BJ (cell line): Measurements from ENCODE around the gene GCK. TPM values are rescaled to one million over a fixed set of nuclear protein-coding genes. Genes with fewer than 3 reads are reported as not detected.

Experiments used
- CTCF ChIA-PET: fragments of 350-600 bp; formaldehyde crosslinking; extraction: SDS; loops from one replicate; lab custom pipeline; 2021; ENCODE audit warnings: antibody characterized with exemption, inconsistent platforms; lab: Yijun Ruan, JAX
- POLR2A ChIA-PET: fragments of 300-600 bp; sonication (Branson Sonifier 250); formaldehyde crosslinking; extraction: SDS; loops from one replicate; lab custom pipeline; 2021; ENCODE audit warnings: antibody characterized with exemption; lab: Charles Lee
- DNase-seq: peaks from one replicate; pipeline ENCODE4 v3.0.0-alpha.2; 2011; ENCODE audit warnings: low read depth
- H3K27me3 ChIP-seq: 2 replicates; pipeline ENCODE4 v1.6.0; 2011; ENCODE audit warnings: low read length; ENCODE audit not compliant: control insufficient read depth, insufficient read depth
- H3K36me3 ChIP-seq: 2 replicates; pipeline ENCODE4 v1.5.1; 2011; ENCODE audit warnings: low read length; ENCODE audit not compliant: control insufficient read depth, insufficient read depth
- H3K4me3 ChIP-seq: 2 replicates; pipeline ENCODE4 v1.5.1; 2011; ENCODE audit warnings: low read depth, mild to moderate bottlenecking, control low read depth, low read length
- polyA plus RNA-seq: library from polyadenylated mRNA; depleted of rRNA; stranded (reverse); fragments of >200 nt; gene quantifications from 2 replicates; pipeline ENCODE4 v1.2.3, GENCODE V29; 2011
- TF ChIP-seq, protein P1 (sequence below): IDR thresholded peaks from 2 replicates; pipeline ENCODE4 v1.5.1; 2011; ENCODE audit warnings: low read depth, mild to moderate bottlenecking, control low read depth, inconsistent platforms, low read length, moderate library complexity; ENCODE audit not compliant: insufficient read depth

Gene GCK
- polyA plus RNA-seq, 1 experiment, result 0.40 TPM

- no peaks in the 10 kb centered on the region for H3K27me3 ChIP-seq
- DNase-seq, result no peak
- no peaks in the 10 kb centered on the region for H3K36me3 ChIP-seq
- TF ChIP-seq, protein P1, sequence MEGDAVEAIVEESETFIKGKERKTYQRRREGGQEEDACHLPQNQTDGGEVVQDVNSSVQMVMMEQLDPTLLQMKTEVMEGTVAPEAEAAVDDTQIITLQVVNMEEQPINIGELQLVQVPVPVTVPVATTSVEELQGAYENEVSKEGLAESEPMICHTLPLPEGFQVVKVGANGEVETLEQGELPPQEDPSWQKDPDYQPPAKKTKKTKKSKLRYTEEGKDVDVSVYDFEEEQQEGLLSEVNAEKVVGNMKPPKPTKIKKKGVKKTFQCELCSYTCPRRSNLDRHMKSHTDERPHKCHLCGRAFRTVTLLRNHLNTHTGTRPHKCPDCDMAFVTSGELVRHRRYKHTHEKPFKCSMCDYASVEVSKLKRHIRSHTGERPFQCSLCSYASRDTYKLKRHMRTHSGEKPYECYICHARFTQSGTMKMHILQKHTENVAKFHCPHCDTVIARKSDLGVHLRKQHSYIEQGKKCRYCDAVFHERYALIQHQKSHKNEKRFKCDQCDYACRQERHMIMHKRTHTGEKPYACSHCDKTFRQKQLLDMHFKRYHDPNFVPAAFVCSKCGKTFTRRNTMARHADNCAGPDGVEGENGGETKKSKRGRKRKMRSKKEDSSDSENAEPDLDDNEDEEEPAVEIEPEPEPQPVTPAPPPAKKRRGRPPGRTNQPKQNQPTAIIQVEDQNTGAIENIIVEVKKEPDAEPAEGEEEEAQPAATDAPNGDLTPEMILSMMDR, result no peak
- ChIA-PET POLR2A (no interaction called here), CTCF (interaction anchor here (1.1 to 1.4 kb wide), 2 partner anchors 15 to 330 kb away, joined by 3 to 5 read pairs; no protein-coding TSS in a partner anchor)
- H3K4me3 ChIP-seq, result no peak overlapping the region
Measured at GRCh38 chr7:44235582-44236332, 46.5 kb upstream of the GCK start.

DNA sequence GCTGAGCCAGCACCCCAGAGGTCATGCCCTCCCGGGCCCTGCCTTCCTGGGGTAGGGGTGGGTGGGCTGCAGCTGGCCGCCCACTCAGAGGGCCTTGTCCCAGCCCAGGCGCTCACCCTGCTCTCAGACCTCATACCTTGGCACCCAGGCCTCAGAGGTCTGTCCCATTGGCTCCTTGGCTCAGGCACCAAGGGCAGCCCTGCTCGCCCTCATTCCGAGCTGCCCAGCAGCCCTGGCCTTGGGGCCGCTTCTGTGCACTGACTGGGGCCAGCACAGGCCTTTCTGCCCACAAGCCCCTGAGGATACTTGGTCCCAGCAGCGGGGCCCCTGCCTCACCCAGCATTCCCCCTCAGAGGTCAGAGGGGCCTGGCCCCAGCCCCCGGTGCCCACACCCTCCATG, 45.8 kb upstream of the GCK start:
- 0 out of 2 replicates have a peak, but pooled peaks cover 1% of the 10 kb centered on the region for H3K27me3 ChIP-seq
- ChIA-PET POLR2A (no interaction called here), CTCF (interaction anchor here (1.1 to 1.4 kb wide), 2 partner anchors 14 to 331 kb away, joined by 3 to 5 read pairs; no protein-coding TSS in a partner anchor)
- TF ChIP-seq, protein P1, result no peak
- no peaks in the 10 kb centered on the region for H3K36me3 ChIP-seq
- H3K4me3 ChIP-seq, result no peak overlapping the region
- no peak for DNase-seq

DNA sequence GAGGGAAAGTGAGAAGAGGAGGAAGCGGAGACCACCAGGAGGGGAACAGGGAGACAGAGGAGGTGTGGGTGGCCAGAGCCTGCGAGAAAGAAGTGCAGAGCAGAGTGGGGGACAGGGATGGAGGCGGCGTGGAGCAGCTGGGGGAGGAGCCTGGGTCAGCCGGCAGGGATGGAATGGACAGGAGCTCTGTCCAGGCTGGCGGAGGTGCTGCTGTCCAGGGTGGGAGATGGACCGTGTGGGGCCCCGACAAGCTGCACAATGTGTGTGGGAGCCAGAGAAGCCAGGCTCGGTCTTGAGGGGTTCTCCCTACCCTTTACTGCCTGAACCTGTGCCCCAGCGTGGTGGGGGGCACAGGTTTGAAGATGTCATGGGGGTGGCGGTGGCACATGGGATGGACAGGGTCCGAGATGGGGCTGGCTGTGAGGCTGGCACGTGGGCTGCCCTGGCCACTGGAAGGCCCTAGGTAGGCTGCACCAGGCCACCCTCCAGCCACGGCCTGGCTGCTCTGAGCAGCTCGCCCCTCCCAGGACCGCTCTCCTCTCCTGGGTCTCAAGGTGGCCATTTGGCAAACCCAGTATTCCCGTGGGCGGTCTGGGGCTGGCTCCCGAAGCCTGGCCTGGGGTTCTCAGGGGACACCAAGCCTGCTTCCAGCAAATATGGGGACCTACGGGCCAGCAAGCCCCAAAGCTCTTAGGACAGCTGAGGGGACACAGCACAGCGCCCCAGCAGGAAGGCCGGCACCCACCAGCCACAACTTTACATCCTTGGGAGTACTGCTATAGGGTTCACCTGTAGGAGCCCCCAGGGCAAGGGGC, 43.9 kb upstream of the GCK start:
- DNase-seq, result no peak
- TF ChIP-seq, protein P1, result no peak
- no peak overlapping the region for H3K4me3 ChIP-seq
- ChIA-PET POLR2A (interaction anchor here (0.5 kb wide), 1 partner anchor 440 kb away, joined by 3 read pairs; no protein-coding TSS in a partner anchor), CTCF (no interaction called here)
- no peaks in the 10 kb centered on the region for H3K36me3 ChIP-seq
- H3K27me3 ChIP-seq, result 0 out of 2 replicates have a peak, but pooled peaks cover 1% of the 10 kb centered on the region

- DNase-seq, result no peak
- H3K36me3 ChIP-seq, result no peaks in the 10 kb centered on the region
- TF ChIP-seq, protein P1, result no peak
- CTCF ChIA-PET, result no interaction called here
- H3K27me3 ChIP-seq, result 0 out of 2 replicates have a peak, but pooled peaks cover 1% of the 10 kb centered on the region
- H3K4me3 ChIP-seq, result no peak overlapping the region
- POLR2A ChIA-PET, result interaction anchor here (0.5 kb wide), 1 partner anchor 712 kb away, joined by 4 read pairs; no protein-coding TSS in a partner anchor
Measured at GRCh38 chr7:44232396-44232795, 43.2 kb upstream of the GCK start.

- Histone ChIP-seq H3K36me3 (no peaks in the 10 kb centered on the region), H3K4me3 (no peak overlapping the region), H3K27me3 (peaks cover 2% of the 10 kb centered on the region)
- ChIA-PET CTCF (interaction anchor here (1.2 kb wide), 2 partner anchors 10 to 14 kb away, joined by 3 read pairs; no protein-coding TSS in a partner anchor), POLR2A (no interaction called here)
- TF ChIP-seq, protein P1, result no peak
- DNase-seq, result no peak
Measured at GRCh38 chr7:44231088-44231487, 41.8 kb upstream of the GCK start.
